Stimulated activated CD8-positive, alpha-beta memory T cell treated with anti-CD3 and anti-CD28 coated beads, Interleukin-12 subunit alpha, Interleukin-12 subunit beta, amount 100 ng/mL, for 1 hour (primary cell): ENCODE data around the gene IFT122.
"Not testable (repeated sequence)": the region's sequence is repeated elsewhere in the genome, so short reads cannot be mapped to it uniquely, and the experiment has no call there.

Experiments used
- DNase-seq: peaks from one replicate; pipeline ENCODE4 v3.0.0-alpha.2; 2020; ENCODE audit warnings: low read depth

Gene IFT122

DNA sequence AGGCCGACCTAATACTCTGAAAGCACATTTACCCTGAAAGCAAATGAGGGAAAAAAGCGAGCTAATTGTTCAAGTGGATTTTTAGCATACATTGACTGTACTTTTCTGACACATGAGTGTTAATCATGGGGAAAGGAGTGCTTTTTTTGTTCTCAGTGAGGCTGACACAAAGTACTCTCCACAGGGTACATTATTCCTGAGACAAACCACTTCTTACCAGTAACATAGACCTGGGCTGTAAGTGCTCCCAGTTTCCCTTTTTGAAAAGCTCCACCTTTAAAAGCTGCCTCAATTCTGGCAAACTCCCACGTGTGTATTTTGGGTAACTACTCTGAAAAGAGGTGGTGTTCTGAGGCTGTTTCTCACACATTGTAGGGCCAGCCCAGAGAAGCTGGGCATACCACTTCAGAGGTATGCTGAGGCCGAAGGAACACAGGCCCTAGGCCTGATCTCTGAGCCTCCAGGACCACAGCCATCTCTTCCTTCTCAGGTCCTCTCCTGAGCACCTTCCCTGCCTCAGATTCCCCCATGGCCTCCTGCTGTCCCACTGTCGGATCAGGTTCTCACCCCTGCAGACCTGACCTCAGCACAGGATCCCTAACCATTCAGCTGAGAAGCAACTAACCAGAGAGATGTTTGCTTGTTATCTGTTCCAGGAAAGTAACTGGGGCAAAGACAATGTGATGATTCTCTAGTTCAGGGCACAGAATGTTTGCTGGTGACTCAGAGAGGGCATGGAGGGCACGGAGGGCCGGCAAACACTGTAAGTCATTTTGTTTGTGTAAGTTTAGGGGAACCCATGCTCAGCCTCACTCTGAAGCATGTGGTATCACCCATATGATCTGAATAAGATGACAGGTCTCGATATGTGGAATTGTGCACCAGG is 58.8 kb downstream of the IFT122 start:
- DNase-seq, result not testable (repeated sequence)

DNA sequence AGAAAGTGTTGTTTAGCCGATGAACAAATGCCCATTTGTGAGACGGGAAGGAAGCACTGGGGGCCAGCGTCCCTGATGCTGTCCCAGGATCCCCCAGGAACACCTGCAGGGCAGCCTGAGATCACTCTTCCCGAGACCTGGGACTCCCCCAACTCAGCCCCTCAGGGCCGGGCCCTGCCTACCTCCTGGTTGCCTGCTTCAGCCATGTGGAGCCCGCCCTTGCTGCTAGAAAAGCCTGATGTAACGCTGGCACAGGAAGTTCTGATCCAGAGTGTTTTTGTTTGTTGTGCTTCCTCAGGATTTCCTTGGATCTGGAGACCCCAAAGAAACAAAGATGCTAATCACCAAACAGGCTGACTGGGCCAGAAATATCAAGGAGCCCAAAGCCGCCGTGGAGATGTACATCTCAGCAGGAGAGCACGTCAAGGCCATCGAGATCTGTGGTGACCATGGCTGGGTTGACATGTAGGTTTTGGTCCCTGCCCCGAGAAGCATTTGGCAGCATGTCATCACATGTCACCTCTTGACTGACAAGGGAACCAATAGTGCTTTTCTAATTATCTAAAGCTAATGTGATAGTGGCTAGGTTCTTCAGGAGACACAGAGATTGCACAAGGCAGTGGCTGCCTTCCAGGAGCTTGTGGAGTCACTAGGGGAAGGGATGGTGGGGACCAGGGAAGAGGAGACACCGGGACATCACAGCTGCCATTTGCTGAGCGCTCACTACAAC is 59.7 kb downstream of the IFT122 start:
- not testable (repeated sequence) for DNase-seq

DNA sequence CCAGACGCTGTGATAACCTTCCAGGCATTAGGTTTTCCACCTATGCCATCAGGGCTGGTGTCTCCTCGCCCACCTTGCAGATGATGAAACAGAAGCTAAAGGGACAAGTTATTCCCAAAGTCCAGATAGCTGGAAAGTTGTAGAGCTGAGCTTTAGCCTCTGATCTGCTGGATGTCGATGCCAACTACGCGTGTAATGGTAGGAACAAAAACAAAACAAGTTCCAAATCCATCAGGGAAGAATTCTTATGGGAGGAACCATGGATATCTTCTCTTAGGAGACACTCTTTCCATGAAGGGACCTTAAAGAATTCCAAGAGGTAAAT is 60.3 kb downstream of the IFT122 start:
- no peak for DNase-seq

DNA sequence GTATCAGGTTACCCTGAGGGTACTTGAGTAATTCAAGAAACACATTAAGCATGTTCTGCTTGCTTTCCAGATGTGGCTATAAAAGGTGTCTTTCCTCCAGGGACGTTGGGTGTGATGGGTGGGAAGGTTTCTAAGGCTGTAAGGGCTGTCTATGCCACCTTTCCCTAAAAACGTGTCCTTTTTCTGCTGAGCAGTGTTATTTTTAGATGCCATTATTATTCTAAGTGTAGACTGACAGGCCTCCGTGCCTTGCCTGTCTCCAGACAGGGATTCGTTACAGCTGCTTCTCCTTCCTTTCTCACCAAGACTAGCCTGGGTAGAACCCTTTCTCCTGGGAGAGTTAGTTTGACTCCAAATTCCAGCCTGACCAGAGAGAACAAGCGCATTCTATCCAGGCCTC is 61.6 kb downstream of the IFT122 start:
- DNase-seq, result no peak

DNA sequence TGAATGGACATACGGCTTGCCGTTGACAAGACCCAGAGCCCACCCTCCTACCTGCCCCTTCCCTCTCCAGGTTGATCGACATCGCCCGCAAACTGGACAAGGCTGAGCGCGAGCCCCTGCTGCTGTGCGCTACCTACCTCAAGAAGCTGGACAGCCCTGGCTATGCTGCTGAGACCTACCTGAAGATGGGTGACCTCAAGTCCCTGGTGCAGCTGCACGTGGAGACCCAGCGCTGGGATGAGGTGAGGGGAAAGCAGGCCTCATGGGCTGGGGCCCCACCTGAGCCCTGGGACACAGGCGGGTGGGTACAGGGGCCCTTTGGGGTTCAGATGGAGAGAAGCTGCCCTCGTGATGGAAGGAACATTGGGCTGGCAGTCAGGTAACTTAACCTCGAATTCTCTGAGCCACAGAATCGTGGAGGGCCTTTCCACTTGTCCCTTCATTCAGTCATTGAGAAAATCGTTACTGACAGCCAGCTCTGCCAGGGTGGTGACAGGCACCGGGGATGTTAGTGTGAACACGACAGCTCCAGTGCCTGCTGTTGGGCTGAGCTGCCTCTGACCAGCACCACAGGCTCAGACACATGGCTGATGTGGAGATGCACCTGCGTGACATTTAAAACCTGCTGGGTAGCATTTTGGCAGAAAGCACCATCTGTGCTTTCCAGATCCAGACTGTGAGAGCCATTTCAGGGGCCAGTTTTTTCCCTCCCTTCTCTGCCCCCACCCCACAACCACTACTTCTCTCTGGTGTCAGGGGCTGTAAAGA is 62.8 kb downstream of the IFT122 start:
- no peak for DNase-seq

DNA sequence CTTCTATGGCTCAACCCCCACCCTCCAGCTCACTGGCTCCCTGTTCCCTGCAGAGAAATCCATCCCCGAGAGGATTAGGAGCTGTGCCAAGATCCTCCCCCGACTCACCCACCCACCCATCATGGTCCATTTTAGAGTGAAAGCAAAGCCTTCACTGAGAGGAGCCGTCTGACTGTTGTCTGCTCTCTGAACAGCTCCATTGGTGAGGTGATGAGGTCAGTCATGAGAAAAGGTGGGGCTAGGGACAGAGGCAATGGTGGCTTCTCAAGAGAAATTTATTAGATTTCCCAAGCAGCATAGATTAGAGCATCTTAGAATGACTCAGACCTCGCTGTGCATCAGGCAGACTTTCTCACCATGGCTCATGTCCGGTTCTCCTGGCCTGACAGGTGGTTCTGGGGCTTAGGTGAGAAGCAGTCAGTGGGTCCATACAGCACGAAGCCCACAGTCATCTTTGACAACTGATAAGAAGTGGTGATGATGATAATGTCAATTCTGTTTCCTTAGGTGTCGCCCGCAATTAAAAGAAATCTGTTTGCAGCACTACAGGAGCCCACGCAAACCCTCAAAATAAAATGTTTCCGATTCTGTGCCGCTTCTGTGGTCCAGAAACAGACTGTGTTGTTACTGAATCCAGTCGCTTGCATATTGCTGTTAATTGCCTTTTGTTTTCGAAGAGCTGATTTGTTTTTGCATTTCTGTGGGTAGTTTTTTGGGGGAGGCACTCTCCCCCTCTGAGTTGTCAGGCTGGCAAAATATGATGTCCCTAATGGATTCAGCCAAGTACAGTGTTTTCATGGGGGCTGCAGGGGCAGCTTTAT is 63.7 kb downstream of the IFT122 start:
- DNase-seq, result no peak

DNA sequence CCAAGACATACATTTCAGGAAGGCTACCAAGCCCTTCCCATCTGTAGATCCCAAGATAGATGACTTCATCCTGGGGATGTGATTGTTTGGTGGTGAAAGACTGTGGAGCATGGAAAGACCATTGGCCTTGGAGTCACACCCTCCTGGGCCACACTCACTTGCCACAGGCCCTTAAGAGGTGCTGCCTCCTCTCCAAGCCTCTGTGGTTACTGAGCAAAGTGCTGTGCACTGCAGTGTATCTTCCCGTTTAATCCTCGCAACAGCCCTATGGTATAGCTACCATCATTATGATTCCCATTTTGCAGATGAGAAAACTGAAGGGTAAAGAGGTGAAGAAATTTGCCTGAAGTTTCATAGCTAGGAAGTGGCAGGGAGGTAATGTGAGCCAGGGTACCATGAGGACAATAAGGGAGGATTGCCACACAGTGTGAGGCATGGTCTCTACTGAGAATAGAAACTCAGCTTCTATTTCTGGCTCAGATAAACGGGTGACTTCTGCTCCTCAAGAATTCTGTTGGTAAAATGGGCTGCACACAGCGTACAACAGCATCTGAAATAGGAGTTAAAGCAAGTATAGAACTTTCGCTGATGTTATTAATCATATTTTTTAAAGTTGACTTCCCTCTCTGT is 64.6 kb downstream of the IFT122 start:
- DNase-seq, result no peak

DNA sequence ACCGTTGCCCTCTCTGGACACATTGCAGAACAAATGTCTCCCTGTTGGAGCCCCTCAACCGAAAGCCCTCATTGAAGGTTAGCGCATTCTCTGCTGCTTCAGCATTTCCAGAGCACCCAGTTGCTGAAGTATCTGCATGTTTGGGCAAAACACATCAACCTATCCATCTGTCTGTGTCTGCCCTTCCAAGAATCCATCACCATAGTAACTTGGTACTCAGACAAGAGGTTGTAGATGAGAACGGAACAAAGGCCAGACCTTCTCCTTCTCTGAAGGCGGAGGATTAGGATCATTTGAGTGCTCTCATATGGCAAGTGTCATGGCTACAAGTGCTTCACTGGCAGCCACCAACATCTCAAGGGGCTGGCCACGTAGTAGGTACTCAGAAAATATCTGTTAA is 65.3 kb downstream of the IFT122 start:
- DNase-seq, result no peak

DNA sequence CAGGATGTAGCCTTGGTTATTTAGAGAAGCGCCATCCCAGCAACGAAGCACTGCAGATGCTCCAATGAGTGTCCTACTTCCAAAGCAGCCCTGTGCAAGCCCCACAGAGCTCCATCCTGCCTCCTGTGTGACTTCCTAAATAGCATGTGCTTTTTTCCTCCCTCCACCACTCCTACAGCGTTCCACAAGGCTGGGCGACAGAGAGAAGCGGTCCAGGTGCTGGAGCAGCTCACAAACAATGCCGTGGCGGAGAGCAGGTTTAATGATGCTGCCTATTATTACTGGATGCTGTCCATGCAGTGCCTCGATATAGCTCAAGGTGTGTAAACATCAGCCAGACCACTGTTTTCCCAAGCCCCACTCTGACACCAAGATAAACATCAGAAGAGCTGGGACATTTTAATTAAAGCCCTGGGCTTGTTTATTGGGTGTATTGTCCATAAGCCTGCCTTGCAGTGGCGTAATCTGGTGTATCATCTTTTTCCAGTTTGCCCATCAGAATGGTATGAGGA is 66.3 kb downstream of the IFT122 start:
- no peak for DNase-seq

DNA sequence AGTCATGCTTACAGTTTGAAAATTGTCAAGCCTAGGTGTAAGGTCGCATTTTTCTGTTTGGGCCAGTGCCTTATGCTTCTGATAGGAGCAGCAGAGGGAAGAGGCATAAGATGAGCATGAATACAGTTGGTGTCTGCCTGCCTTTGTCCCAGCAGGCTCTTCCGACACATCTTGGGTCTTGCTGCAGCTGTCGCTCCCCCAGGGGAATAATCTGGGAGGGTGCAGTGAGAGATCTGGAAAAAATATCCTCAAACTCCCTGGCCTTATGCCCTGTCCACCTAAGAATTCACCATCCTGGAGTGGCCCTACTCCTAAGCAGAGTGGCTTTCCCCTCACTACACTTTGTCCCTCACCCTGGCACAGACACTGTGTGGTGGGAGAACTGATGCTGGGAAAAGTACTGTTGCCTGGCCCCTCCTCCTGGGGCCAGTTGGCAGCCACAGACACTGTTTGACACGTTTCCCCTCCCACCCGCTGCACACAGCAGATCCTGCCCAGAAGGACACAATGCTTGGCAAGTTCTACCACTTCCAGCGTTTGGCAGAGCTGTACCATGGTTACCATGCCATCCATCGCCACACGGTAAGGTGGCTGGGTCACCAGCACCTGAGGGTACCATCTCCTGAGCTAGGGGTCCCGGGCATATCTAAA is 67.3 kb downstream of the IFT122 start:
- no peak for DNase-seq

DNA sequence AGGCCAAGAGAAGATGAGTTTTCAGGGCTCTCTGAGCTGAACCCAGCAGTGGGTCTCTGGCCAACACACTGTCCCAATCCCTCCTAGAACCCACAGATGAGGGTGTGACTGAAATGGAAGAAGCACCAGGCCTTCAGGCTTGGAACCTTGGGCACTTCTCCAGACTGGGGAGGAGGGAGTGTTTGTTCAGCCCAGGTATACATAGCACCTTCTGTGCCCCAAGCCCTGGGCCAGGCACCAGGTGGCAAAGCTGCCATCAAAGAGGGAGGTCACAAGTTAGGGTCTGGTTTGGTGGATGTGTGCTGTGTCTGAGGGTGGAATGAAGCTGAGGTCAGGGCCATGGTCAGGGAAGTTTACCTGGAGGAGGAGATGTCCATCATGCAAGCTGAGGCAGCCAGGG is 72.6 kb downstream of the IFT122 start:
- DNase-seq, result no peak

DNA sequence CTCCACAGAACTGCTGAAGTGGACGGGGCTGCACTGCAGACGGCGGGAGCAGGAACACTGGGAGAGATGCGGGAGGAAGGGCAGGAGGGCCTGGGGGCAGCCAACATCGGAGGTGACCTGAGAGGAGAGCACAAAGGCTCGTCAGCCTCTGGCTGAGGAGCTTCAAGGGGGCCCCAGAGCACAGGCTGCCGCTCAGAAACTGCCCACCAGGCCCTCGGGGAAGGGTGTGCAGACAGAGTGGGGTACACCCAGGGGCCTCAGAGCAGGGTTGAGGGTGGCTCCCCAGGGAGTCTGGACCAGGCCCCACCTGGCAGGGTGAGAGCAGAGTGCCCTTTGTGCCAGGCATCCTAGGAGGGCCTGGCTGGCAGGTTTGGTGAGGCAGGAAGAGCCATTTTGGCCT is 73.7 kb downstream of the IFT122 start:
- no peak for DNase-seq

DNA sequence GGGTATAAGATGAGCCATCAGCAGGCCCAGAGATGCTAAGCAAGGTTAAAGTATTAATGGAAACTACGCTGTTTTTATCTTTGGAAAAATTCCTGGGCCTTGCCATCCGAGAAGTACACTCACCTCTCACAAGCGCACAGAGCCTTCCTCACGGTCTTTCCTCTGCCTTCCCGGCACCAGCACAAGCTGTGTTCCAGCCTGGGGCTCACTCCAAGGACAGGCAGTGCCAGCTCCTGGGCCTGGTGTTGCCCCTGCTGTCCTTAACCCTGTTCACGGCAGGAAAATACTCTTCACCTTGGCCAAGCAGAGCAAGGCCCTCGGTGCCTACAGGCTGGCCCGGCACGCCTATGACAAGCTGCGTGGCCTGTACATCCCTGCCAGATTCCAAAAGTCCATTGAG is 74.1 kb downstream of the IFT122 start:
- DNase-seq, result no peak

DNA sequence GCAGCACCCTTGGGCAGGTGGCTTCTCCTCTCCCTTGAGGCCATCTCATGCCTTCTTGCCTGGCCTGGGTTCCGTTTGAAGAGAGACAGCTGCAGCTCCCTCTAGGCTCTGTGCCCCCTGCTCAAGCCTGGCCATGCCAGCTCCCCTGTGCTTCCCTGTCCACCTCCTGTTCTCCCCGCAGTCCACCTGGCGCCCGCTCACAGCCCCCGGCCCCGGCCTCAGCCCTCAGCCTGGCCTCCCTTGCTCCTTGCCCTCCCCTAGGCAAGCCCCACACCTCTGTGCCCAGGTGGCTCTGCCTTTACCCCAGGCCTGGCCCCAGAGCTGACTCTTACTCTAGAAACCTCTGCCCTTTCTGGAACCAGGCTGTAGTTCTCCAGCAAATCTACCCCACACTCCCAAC is 74.5 kb downstream of the IFT122 start:
- DNase-seq, result no peak

DNA sequence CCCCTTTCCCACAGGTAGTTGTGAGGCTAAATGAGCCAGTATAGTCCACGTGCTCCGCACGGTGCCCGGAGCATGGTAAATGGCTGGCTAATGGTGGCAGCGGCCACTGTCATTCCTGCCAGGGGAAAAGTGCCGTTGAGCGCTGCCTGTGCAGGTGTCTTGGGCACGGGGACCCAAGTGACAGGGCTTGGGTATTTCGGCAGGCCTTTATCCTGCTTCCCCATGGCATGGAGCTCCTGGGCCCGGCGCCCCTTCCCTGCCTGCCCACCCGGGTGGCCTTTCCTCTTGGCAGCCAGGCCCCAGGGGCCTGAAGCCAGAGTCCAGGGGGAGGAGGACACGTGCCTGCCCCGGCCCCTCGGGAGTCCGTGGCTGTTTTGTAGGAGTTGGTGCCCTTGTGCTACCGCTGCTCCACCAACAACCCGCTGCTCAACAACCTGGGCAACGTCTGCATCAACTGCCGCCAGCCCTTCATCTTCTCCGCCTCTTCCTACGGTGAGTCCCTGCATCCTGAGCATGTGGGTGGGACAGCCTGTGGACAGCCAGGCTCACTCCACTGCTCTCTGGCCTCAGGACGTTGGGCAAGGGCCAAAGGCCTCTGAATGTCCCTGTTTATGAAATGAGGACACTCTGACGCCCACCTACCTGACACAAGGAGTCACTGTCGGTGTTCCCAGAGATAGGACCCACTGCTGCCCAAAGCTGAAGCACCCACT is 75.2 kb downstream of the IFT122 start:
- not testable (repeated sequence) for DNase-seq

DNA sequence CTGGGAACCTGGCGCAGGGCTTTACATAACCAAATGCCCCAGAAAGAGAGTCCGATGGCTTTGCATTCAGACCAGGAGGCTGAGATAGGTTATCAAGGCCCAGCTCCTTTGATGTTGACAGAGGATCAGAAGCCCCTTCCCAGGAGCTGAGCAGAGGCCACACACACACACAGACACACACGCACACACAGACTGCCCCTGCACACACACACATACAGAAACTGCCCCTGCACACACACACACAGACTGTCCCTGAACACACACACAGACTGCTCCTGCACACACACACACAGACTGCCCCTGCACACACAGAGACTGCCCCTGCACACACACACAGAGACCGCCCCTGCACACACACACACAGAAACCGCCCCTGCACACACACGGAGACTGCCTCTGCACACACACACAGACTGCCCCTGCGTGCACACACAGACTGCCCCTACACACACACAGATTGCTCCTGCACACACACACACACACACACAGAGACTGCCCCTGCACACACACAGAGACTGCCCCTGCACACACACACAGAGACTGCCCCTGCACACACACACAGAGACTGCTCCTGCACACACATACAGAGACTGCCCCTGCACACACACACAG is 75.9 kb downstream of the IFT122 start:
- not testable (repeated sequence) for DNase-seq

DNA sequence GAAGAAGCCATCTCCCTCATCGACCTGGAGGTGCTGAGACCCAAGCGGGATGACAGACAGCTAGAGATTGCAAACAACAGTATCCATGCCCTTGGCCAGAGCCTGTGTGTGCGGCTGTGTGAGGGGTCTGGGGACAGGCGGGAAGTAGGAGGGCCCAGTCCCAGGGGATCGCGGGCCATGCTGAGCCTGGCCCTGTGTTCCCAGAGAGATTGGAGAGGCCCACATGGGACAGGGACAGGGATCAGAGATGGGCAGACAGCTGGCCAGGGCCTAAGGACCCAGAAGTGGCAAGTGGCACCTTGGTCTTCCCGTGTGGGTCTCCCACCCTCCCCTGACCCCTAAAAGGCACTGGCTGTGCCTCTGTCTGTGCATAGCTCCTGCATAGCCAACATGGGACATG is 77.5 kb downstream of the IFT122 start:
- no peak for DNase-seq

DNA sequence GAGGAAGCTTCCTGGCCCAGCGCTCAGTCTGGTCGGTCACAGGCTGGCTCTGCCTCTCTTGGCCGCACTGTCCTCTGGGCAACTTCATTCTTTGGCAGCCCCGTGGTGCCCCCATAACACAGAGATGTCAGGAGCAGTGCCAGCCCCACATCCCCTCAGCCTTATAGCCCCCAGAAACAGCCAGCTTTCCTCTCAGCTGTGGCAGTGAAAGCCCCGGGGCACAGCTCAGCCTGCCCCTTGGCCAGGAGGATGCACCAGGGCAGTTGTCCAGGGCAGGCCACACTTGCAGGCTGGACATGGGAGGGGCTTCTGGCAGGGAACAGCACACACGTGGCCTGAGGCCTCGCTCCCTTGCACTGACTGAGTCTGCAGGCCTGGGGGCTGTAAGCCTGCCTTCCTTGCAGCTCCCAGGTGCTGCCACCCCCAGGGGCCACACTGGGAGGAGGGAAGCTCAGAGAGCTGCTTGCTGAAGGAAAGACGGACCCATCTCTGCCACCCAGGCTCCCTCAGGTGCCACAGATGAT is 78.1 kb downstream of the IFT122 start:
- DNase-seq, result no peak

DNA sequence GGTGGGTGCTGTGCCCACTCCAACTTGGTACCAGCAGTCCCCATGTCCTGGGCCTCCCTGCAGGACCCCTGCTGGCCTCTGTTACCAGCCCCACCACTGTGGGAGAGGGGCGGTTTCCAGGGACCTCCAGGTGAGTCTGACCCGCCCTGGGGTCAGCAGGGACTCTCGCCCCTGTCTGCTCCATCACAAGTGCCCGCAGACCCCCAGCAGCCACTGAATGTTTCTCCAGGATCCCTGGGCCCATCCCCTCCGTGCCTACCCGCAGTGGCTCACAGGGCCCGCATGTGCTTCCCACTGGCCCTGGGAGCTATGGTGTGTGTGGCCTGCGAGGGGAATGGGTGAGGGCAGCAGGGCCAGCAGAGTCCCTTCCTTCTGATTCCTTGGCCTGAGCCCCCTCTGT is 78.6 kb downstream of the IFT122 start:
- DNase-seq, result no peak
